ENCODE data around the gene LYPD1.

The LYPD1 gene

GRCh38 chr2:132668987-132669907 lies 758 bp downstream of the LYPD1 start:
- Histone ChIP-seq H3K27ac (no peak overlapping the region), H3K4me3 (peak overlapping the region; percentile 19 to 38 (median 27))

GRCh38 chr2:132668189-132668823 lies 1.7 kb downstream of the LYPD1 start:
- Histone ChIP-seq H3K27ac (no peak overlapping the region), H3K4me3 (peak overlapping the region in 3 of 7 experiments; percentile 34 to 38 (median 35))

GRCh38 chr2:132667706-132668105 lies 2.3 kb downstream of the LYPD1 start:
- Histone ChIP-seq H3K4me3 (no peak overlapping the region), H3K27ac (no peak overlapping the region)

GRCh38 chr2:132665401-132666140 lies 4.4 kb downstream of the LYPD1 start:
- H3K27ac ChIP-seq, result no peak overlapping the region
- H3K4me3 ChIP-seq, result no peak overlapping the region

- H3K27ac ChIP-seq, result no peak overlapping the region
Observed at GRCh38 chr2:132664096-132664495, 5.9 kb downstream of the LYPD1 start.

GRCh38 chr2:132662732-132663131 lies 7.3 kb downstream of the LYPD1 start:
- H3K4me3 ChIP-seq, result no peak overlapping the region

More at GRCh38 chr2:132664096-132664495, 5.9 kb downstream of the LYPD1 start:
- no peak overlapping the region for H3K4me3 ChIP-seq

GRCh38 chr2:132659331-132659730 lies 10.7 kb downstream of the LYPD1 start:
- Histone ChIP-seq H3K4me3 (no peak overlapping the region), H3K27ac (no peak overlapping the region)

More at GRCh38 chr2:132662732-132663131, 7.3 kb downstream of the LYPD1 start:
- H3K27ac ChIP-seq, result no peak overlapping the region

- no peak overlapping the region for H3K4me3 ChIP-seq
- H3K27ac ChIP-seq, result no peak overlapping the region
Observed at GRCh38 chr2:132656266-132656975, 13.6 kb downstream of the LYPD1 start.

GRCh38 chr2:132654968-132655367 lies 15.0 kb downstream of the LYPD1 start:
- no peak overlapping the region for H3K4me3 ChIP-seq
- H3K27ac ChIP-seq, result no peak overlapping the region

GRCh38 chr2:132654335-132654734 lies 15.7 kb downstream of the LYPD1 start:
- no peak overlapping the region for H3K4me3 ChIP-seq
- H3K27ac ChIP-seq, result no peak overlapping the region

- Histone ChIP-seq H3K4me3 (no peak overlapping the region), H3K27ac (no peak overlapping the region)
Observed at GRCh38 chr2:132652474-132652873, 17.5 kb downstream of the LYPD1 start.

- no peak overlapping the region for H3K27ac ChIP-seq
- H3K4me3 ChIP-seq, result no peak overlapping the region
Observed at GRCh38 chr2:132651115-132652045, 18.6 kb downstream of the LYPD1 start.

GRCh38 chr2:132646540-132647108 lies 23.4 kb downstream of the LYPD1 start:
- Histone ChIP-seq H3K4me3 (no peak overlapping the region), H3K27ac (no peak overlapping the region)

GRCh38 chr2:132645722-132646539 lies 24.1 kb downstream of the LYPD1 start:
- Histone ChIP-seq H3K27ac (no peak overlapping the region), H3K4me3 (no peak overlapping the region)

GRCh38 chr2:132645176-132645575 lies 24.8 kb downstream of the LYPD1 start:
- Histone ChIP-seq H3K27ac (no peak overlapping the region), H3K4me3 (no peak overlapping the region)

GRCh38 chr2:132642415-132642814 lies 27.6 kb downstream of the LYPD1 start:
- no peak overlapping the region for H3K4me3 ChIP-seq
- H3K27ac ChIP-seq, result no peak overlapping the region

GRCh38 chr2:132641819-132642218 lies 28.2 kb downstream of the LYPD1 start:
- Histone ChIP-seq H3K4me3 (no peak overlapping the region), H3K27ac (no peak overlapping the region)

Measured in skin epidermis (tissue), 12 donors.